GM19099 (cell line): ENCODE data around the gene PYM1.

Experiments
- POLR2A ChIP-seq: IDR thresholded peaks from 3 replicates; pipeline ENCODE4 v1.6.1; 2011; ENCODE audit warnings: low read depth; ENCODE audit not compliant: insufficient read length; ENCODE audit errors: extremely low read depth

The PYM1 gene

DNA sequence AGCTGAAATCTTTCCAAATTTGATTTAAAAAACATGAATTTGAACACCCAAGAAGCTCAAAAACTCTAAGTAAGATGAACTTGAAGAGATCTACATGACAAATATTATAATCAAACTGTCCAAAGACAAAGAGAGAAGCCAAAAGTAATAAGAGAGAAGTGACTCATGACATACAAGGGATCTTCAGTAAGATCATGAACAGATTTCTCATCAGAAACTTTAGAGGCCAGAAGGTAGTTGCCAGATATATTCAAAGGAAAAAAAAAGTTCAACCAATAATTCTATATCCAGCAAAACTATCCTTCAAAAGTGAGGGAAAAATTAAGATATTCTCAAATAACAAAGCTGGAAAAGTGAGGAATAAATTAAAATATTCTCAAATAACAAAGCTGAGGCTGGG is 49.9 kb downstream of the PYM1 start:
- no peak for TF ChIP-seq POLR2A

DNA sequence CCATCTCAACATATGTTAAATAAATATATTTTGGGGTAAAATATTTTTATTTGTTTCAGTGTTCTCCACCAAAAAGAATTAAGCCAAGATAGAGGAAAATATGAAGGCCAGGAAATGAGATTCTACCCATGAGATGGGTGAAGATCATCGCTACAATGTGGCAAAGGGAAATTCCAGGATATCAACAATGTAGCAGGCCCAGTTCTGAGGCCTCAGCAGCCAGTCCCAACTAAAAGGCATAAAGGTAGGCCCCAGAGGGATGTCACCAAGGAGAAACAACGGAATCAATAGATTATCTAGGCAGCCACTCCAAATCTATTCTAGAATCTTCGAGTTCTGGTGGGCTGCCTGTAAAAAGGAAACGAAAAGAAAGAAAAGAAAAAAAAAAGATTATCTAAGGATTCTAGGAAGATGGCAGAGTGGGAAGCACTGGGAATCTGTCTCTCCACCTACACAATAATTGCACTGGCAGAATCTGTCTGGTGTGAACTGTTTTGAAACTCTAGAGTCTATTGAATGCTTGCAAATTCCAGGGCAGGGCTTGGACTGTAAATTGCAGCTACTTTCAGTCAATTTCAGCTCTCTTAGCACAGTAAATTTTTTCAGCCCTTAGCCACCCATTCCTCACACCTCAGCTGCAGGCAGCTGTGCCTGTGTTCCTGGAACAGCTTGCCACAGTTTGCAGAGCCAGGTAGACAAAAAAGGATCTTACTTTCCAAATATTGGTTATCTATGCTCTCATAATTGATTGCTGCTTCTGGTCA is 51.8 kb downstream of the PYM1 start:
- TF ChIP-seq POLR2A = no peak

DNA sequence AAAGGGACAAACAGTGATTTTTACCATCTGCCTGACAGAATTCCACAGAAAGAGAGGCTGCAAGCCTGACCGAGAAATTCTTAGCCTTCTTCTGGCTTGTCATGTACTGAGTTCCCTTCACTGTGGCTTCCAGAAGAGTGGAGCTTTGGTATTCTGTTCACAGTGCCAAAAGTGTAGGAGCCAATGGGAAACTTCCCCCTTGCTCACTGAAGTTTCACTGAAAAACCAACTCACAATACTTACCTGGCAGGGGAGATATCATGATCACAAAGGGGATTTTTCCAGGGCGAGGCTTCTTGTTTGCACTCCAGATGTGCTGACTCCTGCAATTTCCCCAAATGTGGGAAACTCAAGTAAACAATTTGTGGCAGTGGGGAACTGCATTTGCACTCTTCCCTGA is 53.3 kb downstream of the PYM1 start:
- TF ChIP-seq POLR2A = no peak

DNA sequence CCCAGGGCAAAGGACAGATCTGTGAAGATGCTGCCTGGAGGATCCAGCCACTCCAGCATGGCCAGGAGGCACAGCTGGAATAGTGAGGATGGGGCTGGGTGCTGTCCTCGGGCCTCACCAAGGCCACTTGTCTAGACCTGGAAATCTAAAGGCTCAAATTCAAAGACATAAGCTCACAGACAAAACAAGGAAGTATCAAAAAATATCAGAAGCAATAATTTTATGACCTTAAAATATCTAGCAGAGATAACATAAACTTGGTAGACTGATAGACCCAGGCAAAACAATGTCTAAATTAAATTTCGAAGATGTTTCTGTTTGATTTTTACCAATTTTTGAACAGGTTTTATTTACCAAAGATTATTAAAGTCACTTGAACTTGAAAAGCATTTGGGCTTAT is 62.4 kb downstream of the PYM1 start:
- TF ChIP-seq POLR2A = no peak

DNA sequence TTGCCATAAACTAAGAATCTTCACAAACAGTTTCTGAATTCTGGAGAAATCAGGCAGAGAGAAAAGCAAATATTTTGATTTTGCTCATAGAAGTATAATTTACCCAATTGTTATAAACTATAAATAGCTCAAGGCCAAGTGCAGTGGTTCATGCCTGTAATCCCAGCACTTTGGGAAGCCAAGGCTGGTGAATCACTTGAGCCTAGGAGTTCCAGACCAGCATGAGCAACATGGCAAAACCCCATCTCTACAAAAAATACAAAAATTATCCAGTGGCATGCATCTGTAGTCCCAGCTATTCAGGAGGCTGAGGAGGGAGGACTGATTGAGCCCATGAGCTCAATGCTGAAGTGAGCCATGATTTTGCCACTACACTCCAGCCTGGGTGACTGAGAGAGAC is 65.4 kb downstream of the PYM1 start:
- no peak for TF ChIP-seq POLR2A

DNA sequence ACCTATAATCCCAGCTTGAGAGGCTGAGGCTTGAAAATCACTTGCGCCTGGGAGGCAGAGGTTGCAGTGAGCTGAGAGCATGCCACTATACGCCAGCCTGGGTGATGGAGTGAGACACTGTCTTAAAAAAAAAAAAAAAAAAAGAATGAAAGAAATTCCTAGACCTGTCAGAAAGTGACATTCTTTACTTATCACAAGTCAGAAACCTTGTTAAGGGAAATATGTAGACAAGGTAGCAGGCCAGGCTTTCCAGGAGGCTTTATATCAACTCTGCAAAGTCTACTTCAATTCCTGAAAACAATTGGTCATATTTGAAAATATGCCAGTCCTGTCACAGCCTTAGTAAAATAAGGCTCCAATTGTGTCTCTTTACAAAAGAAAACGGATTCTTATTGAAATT is 65.8 kb downstream of the PYM1 start:
- no peak for TF ChIP-seq POLR2A

DNA sequence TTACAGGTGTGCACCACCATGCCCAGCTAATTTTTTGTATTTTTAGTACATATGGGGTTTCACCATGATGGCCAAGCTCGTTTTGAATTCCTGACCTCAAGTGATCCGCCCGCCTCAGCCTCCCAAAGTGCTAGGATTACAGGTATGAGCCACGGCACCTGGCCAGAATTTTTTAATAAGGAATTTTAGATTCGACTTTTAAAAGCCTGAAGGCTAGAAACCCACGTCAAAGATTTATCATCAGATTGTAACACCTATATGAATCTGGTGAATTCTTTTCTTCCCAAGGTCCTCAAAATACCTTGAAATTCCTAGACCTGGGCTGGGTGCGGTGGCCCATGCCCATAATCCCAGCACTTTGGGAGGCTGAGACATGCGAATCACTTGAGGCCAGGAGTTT is 66.3 kb downstream of the PYM1 start:
- TF ChIP-seq POLR2A = no peak

DNA sequence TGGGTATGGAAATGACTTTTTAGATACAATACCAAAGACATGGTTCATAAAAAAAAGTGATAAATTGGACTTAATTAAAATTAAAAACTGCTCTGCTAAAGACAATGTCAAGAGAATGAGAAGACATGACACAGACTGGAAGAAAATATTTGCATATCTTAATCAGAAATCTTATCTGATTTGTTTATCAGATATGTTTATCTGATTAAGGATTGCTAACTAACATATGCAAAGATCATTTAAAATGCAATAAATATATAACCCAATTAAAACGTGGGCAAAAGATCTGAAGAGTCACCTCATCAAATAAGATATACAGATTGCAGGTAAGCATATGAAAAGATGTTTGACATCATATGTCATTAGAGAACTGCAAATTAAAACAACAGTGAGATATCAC is 75.0 kb downstream of the PYM1 start:
- no peak for TF ChIP-seq POLR2A
